ENCODE results near the gene IL1R2. TPM values are rescaled to one million over a fixed set of nuclear protein-coding genes. Genes with fewer than 3 reads are reported as not detected.

IL1R2 gene
- total and polyA plus RNA-seq, 4 donors = 7.3 to 902 (median 64.1) TPM

DNA sequence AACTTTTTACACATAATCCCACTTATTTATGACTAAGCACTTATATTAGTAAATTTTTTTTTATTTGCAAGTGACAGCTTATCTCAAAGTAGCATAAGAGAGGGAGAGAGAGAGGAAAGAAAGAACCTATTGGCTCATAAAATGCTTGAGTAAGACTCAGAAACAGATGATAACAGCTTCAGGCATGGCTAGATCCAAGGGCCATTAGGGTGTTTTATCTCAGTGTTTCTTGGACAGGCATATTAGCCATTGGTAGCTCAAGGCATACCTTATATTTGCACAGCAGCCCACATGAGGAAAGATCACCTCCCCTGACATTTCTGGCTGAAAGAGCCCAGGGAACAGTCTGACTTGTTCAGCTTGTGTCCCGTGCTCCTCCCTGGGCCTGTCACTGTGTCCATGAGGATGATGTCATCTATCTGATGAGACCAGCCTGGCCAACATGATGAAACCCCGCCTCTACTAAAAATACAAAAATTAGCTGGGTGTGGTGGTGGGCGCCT lies 64.4 kb downstream of the IL1R2 start:
- no peak for TF ChIP-seq CTCF (IDR thresholded peaks at IDR 0.05; ENCODE audit: control extremely low read depth, extremely low read depth)
- no peak for ATAC-seq (ENCODE audit: insufficient read depth, low FRiP score)
- 82 to 96% methylated on average over 3 of the region's 3 CpGs for WGBS, 2 donors

GRCh38 chr2:102057502-102058292 lies 65.9 kb downstream of the IL1R2 start:
- no peaks in the 10 kb centered on the region for H3K36me3 ChIP-seq (ENCODE audit: control insufficient read depth in 4 of 4, insufficient read depth in 4 of 4, low read length in 4 of 4)
- no peak overlapping the region for H3K4me3 ChIP-seq
- peaks cover under 1 to 53% (median 13%) of the 10 kb centered on the region in 5 donors for H3K4me1 ChIP-seq (ENCODE audit: control insufficient read depth in 5 of 5, insufficient read depth in 5 of 5, low read length in 5 of 5)
- 67 to 81% methylated on average over 14 of the region's 14 CpGs for WGBS, 2 donors
- no peak for ATAC-seq (ENCODE audit: insufficient read depth, low FRiP score)
- TF ChIP-seq CTCF (IDR thresholded peaks at IDR 0.05; ENCODE audit: control extremely low read depth, extremely low read depth) = no peak
- no peaks in the 10 kb centered on the region for H3K27me3 ChIP-seq (ENCODE audit: control insufficient read depth in 3 of 3, insufficient read depth in 3 of 3, low read length in 2 of 3)
- peak; percentile 65 to 81 (median 69) for DNase-seq
- no peaks in the 10 kb centered on the region for H3K9me3 ChIP-seq (ENCODE audit: control insufficient read depth in 4 of 4, insufficient read depth in 3 of 4, low read length in 3 of 4)
- H3K27ac ChIP-seq (ENCODE audit: low read depth in 1 of 2, low read length in 1 of 2) = peak overlapping the region in 1 of 2 donors; percentile 64
- no peak overlapping the region for H3K9ac ChIP-seq (ENCODE audit: insufficient read depth in 1 of 2, low read length in 2 of 2)

More for the DNA sequence above, 64.4 kb downstream of the IL1R2 start:
- peaks cover 2 to 47% (median 9%) of the 10 kb centered on the region in 5 donors for H3K4me1 ChIP-seq (ENCODE audit: control insufficient read depth in 5 of 5, insufficient read depth in 5 of 5, low read length in 5 of 5)
- H3K27me3 ChIP-seq (ENCODE audit: control insufficient read depth in 3 of 3, insufficient read depth in 3 of 3, low read length in 2 of 3) = no peaks in the 10 kb centered on the region
- H3K27ac ChIP-seq (ENCODE audit: low read depth in 1 of 2, low read length in 1 of 2) = peak overlapping the region in 1 of 2 donors; percentile 57
- no peaks in the 10 kb centered on the region for H3K9me3 ChIP-seq (ENCODE audit: control insufficient read depth in 4 of 4, insufficient read depth in 3 of 4, low read length in 3 of 4)
- no peaks in the 10 kb centered on the region for H3K36me3 ChIP-seq (ENCODE audit: control insufficient read depth in 4 of 4, insufficient read depth in 4 of 4, low read length in 4 of 4)
- DNase-seq = no peak
- no peak overlapping the region for H3K9ac ChIP-seq (ENCODE audit: insufficient read depth in 1 of 2, low read length in 2 of 2)
- no peak overlapping the region for H3K4me3 ChIP-seq

DNA sequence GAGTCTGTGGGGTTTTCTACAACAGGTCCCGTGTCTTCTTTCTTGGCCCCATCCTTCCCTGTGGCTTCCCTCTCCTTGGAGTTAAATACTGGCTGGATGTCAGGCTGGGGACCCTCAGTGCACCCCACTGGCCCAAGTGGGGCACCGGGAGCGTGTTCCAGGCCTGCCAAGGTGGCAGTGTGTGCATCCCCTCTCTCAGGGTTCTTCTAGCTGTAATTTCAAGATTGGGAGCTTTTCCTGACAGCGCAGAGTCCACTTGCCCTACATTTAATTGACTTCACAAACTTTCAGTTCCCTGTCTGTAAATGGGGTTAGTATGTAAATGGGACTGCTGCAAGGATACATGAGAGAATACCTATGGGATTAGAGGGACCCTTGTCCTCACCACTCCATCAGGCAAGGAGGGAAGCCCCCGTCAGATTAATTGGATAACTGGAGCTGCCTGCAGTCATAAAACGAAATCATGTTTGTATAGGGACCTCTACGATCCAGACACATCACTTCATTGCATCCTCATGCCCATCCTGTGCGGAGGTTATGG lies 66.6 kb downstream of the IL1R2 start:
- ATAC-seq (ENCODE audit: insufficient read depth, low FRiP score) = no peak
- Histone ChIP-seq H3K36me3 (ENCODE audit: control insufficient read depth in 4 of 4, insufficient read depth in 4 of 4, low read length in 4 of 4) (no peaks in the 10 kb centered on the region), H3K9ac (ENCODE audit: insufficient read depth in 1 of 2, low read length in 2 of 2) (no peak overlapping the region), H3K4me1 (ENCODE audit: control insufficient read depth in 5 of 5, insufficient read depth in 5 of 5, low read length in 5 of 5) (peaks cover 7 to 60% (median 19%) of the 10 kb centered on the region in 5 donors), H3K4me3 (no peak overlapping the region), H3K9me3 (ENCODE audit: control insufficient read depth in 4 of 4, insufficient read depth in 3 of 4, low read length in 3 of 4) (no peaks in the 10 kb centered on the region), H3K27me3 (ENCODE audit: control insufficient read depth in 3 of 3, insufficient read depth in 3 of 3, low read length in 2 of 3) (no peaks in the 10 kb centered on the region), H3K27ac (ENCODE audit: low read depth in 1 of 2, low read length in 1 of 2) (peak overlapping the region in 1 of 2 donors; percentile 3)
- no peak for DNase-seq
- WGBS, 2 donors = 95 to 97% methylated on average over 8 of the region's 8 CpGs
- no peak for TF ChIP-seq CTCF (IDR thresholded peaks at IDR 0.05; ENCODE audit: control extremely low read depth, extremely low read depth)
